Calu3 (cell line): ENCODE results near the gene BORCS8. TPM values are rescaled to one million over a fixed set of nuclear protein-coding genes. Genes with fewer than 3 reads are reported as not detected.

Experiments
- Bru-seq: library from RNA; stranded (reverse); fragments of 400-500 nt; gene quantifications from one replicate; lab custom pipeline; 2021; lab: Mats Ljungman, UMichigan
- BruChase-seq, 2 experiments: library from RNA; stranded (reverse); fragments of 400-500 nt; gene quantifications; one replicate each; lab custom pipeline; 2021; lab: Mats Ljungman, UMichigan
- BruUV-seq: library from RNA; stranded (reverse); fragments of 400-500 nt; replicated peaks from 2 replicates; lab custom pipeline; 2021; lab: Mats Ljungman, UMichigan
- CTCF ChIA-PET: fragments of 300-600 bp; sonication (Branson Sonifier 250); formaldehyde crosslinking; loops from one replicate; lab custom pipeline; 2022; ENCODE audit warnings: antibody characterized with exemption; lab: Charles Lee
- DNase-seq: peaks from one replicate; pipeline ENCODE4 v3.0.0; 2022
- H3K27ac Mint-ChIP-seq: one replicate; pipeline ENCODE4 v1.8.0; 2022; ENCODE audit warnings: mixed read lengths; ENCODE audit not compliant: unreplicated experiment
- H3K27me3 Mint-ChIP-seq: one replicate; pipeline ENCODE4 v1.8.0; 2022; ENCODE audit warnings: mixed read lengths; ENCODE audit not compliant: unreplicated experiment
- H3K36me3 Mint-ChIP-seq: one replicate; pipeline ENCODE4 v1.8.0; 2022; ENCODE audit warnings: mild to moderate bottlenecking, moderate library complexity, mixed read lengths; ENCODE audit not compliant: insufficient read depth, unreplicated experiment
- H3K4me1 Mint-ChIP-seq: one replicate; pipeline ENCODE4 v1.8.0; 2022; ENCODE audit warnings: mild to moderate bottlenecking, low read depth, mixed read lengths; ENCODE audit not compliant: unreplicated experiment
- H3K4me3 Mint-ChIP-seq: one replicate; pipeline ENCODE4 v1.8.0; 2022; ENCODE audit warnings: mild to moderate bottlenecking, low read depth, moderate library complexity, mixed read lengths; ENCODE audit not compliant: unreplicated experiment
- H3K9me3 Mint-ChIP-seq: one replicate; pipeline ENCODE4 v1.8.0; 2022; ENCODE audit warnings: low read depth, mixed read lengths; ENCODE audit not compliant: unreplicated experiment
- intact Hi-C: fragments of 100-400 bp; cut with micrococcal nuclease; formaldehyde crosslinking; loops from one replicate; pipeline ENCODE4 v1.10.0; 2022; ENCODE audit not compliant: unreplicated experiment
- long read RNA-seq: library from polyadenylated mRNA; stranded (forward); transcript quantifications from one replicate; pipeline ENCODE4 v2.0.0, GENCODE V29; 2022
- total RNA-seq: library from RNA; stranded (reverse); gene quantifications from 2 replicates; pipeline ENCODE4 v1.2.3, GENCODE V29; 2022
- TF ChIP-seq, protein P1 (sequence below): fragments of 200-600 bp; IDR thresholded peaks from one replicate; pipeline ENCODE4 v1.8.0; 2022; ENCODE audit warnings: antibody characterized with exemption; ENCODE audit not compliant: unreplicated experiment

The BORCS8 gene
- total RNA-seq (24.0 and 26.3 TPM in 2 replicates), Bru-seq, nascent RNA (percentile 56 among the genes with signal in this experiment), BruChase-seq, experiment 1, labeled RNA remaining after a 6-hour chase (percentile 76 among the genes with signal in this experiment), BruChase-seq, experiment 2, labeled RNA remaining after a 2-hour chase (percentile 70 among the genes with signal in this experiment)
- long read RNA-seq, transcript BORCS8-202 (6 exons, 1,429 nt): major isoform, 17 of 32 reads
- long read RNA-seq, partial matches to known transcripts: 2 of 32 reads
- long read RNA-seq, other reads (novel, unspliced or antisense): 4 of 32 reads

DNA sequence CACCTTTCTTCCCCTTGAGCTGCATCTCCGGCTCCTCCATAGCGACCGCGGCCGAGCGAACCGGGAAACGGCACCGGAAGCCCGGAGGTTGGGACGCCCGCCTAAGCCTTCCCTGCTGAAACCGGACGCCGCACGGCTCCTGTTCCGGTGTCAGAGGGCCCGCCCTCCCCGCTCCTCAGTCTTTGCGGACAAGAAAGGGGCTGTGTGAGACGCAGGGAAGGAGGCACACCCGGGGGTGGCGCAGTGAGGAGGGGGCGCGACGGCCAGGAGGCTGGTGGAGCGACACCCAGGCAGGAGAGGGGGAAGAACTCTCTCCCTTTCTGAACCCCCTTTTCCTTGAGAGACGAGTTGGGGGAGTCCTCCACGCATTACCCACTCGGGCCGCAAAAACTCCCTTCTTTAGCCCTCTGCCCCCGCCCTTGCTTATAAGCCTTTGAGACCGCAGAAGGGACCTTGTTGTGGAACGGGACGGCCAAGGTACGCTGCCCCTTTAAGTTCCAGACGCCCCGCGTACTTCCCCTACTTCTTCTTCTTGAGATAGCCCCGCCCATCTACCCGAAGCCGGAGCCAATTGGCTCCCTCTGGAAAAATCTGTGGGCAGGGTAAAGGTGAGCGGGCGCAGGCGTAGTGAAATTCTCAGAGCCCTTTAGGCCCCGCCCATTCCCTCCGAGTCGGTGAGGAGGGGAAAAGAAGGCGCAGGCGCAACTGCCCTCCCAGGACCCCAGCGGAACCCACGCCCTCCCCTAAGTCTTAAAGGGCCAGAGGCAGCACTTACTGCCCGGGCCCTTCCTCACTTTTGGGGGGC is at the start of gene BORCS8, which contains the start of gene RFXANK:
TSS of gene BORCS8 (minus strand) at position 75 of the 805 bp plus-strand sequence. CDS start at position 40, 35 bp downstream.
TSS of gene RFXANK (plus strand) at position 181 of the 805 bp plus-strand sequence. CDS start 1,689 bp downstream, outside the sequence.
- Mint-ChIP-seq H3K27ac (peak within 1 kb of the TSS; percentile 77), H3K4me1 (peaks cover 6% of the 10 kb centered on the region), H3K4me3 (peak within 1 kb of the TSS; percentile 86), H3K9me3 (no peaks in the 10 kb centered on the region), H3K36me3 (peaks cover 41% of the 10 kb centered on the region), H3K27me3 (no peaks in the 10 kb centered on the region)
- intact Hi-C loops: loop anchor here (1.0 kb wide), 1 partner anchor 11 kb away; the partner anchor contains the start of gene NR2C2AP
- DNase-seq: peak; percentile 95
- CTCF ChIA-PET: interaction anchor here (0.6 to 1.1 kb wide), 3 partner anchors 11 to 127 kb away, joined by 3 to 5 read pairs (median 4); partner anchors contain the start of gene NR2C2AP
- TF ChIP-seq, protein P1, sequence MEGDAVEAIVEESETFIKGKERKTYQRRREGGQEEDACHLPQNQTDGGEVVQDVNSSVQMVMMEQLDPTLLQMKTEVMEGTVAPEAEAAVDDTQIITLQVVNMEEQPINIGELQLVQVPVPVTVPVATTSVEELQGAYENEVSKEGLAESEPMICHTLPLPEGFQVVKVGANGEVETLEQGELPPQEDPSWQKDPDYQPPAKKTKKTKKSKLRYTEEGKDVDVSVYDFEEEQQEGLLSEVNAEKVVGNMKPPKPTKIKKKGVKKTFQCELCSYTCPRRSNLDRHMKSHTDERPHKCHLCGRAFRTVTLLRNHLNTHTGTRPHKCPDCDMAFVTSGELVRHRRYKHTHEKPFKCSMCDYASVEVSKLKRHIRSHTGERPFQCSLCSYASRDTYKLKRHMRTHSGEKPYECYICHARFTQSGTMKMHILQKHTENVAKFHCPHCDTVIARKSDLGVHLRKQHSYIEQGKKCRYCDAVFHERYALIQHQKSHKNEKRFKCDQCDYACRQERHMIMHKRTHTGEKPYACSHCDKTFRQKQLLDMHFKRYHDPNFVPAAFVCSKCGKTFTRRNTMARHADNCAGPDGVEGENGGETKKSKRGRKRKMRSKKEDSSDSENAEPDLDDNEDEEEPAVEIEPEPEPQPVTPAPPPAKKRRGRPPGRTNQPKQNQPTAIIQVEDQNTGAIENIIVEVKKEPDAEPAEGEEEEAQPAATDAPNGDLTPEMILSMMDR: no peak
- BruUV-seq: no TSS peak

DNA sequence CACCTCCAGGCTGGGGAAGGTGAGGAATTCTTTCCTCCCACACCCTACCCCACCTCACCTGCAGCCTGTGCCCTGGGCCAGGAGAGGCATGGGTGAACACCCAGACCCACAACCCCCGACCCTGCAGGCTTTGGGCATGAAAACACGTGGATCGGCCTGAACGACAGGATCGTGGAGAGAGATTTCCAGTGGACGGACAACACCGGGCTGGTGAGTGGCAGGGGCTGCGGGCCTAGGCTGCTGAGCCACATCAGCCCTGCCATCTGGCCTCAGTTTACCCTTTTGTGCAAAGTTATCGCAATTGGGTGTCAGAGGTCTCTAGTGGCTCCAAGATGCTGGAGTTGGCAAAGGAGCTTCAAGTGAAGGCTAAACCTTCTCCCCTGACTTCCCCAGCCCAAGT is 48.5 kb upstream of the BORCS8 start:
- Mint-ChIP-seq H3K4me3 (no peak overlapping the region), H3K27me3 (peaks cover 48% of the 10 kb centered on the region), H3K36me3 (no peaks in the 10 kb centered on the region), H3K27ac (no peak overlapping the region), H3K4me1 (no peaks in the 10 kb centered on the region), H3K9me3 (no peaks in the 10 kb centered on the region)
- no TSS peak for BruUV-seq
- TF ChIP-seq, protein P1: no peak
- no peak for DNase-seq
- intact Hi-C loops: no loop called here
- CTCF ChIA-PET: no interaction called here

DNA sequence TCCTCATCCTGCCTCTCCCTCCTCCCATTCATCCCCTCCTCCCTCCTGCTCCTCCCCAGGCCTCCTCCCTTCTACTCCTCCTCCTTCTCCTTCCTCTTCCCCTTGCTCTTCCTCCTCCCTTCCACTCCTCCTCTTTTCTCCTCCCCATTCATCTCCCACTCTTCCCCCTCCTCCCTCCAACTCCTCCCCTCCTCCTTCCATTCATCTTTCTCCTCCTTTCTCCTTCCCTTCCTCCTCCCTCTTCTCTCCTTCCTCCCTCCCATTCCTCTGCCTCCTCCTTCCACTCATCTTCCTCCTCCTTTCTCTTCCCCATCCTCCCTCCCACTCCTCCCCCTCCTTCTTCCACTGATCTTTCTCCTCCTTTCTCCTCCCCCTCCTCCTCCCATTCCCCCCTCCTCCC is 47.7 kb upstream of the BORCS8 start:
- Mint-ChIP-seq H3K27ac (no peak overlapping the region), H3K4me3 (no peak overlapping the region), H3K36me3 (no peaks in the 10 kb centered on the region), H3K4me1 (no peaks in the 10 kb centered on the region), H3K9me3 (no peaks in the 10 kb centered on the region), H3K27me3 (peaks cover 47% of the 10 kb centered on the region)
- BruUV-seq: no TSS peak
- no peak for DNase-seq
- CTCF ChIA-PET: no interaction called here
- intact Hi-C loops: no loop called here
- TF ChIP-seq, protein P1: no peak

DNA sequence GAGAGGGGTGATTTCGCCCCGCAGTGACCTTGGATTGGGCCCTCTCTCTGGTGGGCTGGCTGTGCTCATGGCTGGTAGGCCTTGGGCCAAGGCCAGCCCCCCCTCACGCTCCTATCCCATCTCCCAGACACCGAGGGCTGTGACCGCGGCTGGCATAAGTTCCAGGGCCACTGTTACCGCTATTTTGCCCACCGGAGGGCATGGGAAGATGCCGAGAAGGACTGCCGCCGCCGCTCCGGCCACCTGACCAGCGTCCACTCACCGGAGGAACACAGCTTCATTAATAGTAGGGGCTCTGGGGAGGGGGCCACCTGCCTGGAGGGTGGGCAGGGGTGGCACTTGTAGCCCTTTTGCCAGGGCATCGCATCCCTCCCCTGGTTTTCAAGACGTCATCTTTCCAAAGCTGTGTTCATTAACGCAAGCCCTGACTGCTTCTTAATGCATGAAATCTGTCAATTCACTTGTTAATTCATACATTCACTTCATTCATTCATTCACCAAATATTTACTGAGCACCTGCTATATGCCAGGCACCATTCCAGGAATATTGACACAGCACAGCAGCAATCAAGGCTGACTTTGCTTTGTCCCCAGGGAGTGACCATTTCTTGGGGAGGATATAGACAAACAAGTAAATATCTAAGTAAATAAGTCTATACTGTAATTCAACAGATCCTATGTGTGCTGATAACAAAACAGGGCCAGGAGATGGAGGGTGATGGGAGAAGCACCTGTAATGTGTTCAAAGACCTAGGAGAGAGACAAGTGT is 46.4 kb upstream of the BORCS8 start:
- CTCF ChIA-PET: no interaction called here
- intact Hi-C loops: no loop called here
- no peaks in the 10 kb centered on the region for H3K36me3 Mint-ChIP-seq
- H3K27me3 Mint-ChIP-seq: peaks cover 40% of the 10 kb centered on the region
- BruUV-seq: no TSS peak
- no peaks in the 10 kb centered on the region for H3K9me3 Mint-ChIP-seq
- TF ChIP-seq, protein P1: no peak
- no peak overlapping the region for H3K27ac Mint-ChIP-seq
- DNase-seq: no peak
- H3K4me1 Mint-ChIP-seq: no peaks in the 10 kb centered on the region
- no peak overlapping the region for H3K4me3 Mint-ChIP-seq
